HL-60/S4 treated with phorbol 12-myristate 13-acetate at 8.2 ng/mL for 4 days and 3 days (cell line): ENCODE measurements around the gene HGFAC.

ENCODE experiments used
- in situ Hi-C: fragments of 300-500 bp; cut with MboI; formaldehyde crosslinking; loops from 2 replicates; pipeline ENCODE4 v1.15.0; 2022; ENCODE audit warnings: low sequenced_read_pairs

HGFAC gene

DNA sequence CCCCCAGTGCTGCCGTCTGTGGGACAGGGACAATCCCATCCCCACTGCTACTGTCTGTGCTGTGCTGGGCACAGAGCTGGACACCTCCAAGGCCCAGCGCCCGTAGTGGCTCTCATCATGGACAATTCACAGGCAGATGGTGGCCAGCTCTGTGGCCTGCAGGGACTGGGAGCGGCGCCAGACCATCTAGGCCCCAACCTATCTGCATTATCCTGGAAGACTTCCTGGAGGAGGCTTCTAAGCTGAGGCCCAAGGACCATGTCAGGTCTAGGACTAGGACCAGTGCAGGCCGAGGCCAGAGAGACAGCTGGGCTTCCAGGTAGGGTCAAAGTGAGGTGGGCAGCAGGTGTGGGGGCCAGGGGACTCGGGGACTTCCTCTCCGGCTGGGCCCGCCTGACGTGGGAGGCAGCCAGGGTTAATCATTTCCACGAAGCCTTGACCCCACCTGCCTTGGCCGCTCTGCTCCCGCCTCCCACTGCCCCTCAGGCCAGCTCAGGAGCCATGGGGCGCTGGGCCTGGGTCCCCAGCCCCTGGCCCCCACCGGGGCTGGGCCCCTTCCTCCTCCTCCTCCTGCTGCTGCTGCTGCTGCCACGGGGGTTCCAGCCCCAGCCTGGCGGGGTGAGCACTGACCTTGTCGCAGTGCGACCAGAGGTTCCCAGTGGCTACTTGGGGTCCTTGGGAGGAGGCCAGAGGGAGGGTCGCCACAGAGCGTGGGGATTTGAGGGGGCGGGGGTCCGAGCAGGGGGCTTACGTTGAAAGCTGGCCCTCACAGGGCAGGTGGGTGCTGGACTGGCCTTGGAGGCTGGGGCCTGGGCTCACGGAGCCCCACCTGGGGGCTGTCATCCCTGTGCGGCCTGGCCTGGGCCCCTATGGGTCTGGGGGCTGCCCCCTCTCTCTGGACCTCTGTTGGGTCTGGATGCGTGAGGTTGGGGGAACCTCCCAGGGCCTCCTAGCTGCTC lies at the start of gene HGFAC:
HGFAC (plus strand) TSS at position 468 of the 959 bp plus-strand sequence; CDS start at position 502, 34 bp downstream.
- in situ Hi-C loops, result loop anchor here (10.0 kb wide), 1 partner anchor 97 kb away; no protein-coding TSS in a partner anchor

- in situ Hi-C loops, result no loop called here
These were observed 49.4 kb upstream of the HGFAC start for GRCh38 chr4:3392321-3392720.

- in situ Hi-C loops, result no loop called here
These were observed 48.6 kb upstream of the HGFAC start for GRCh38 chr4:3393171-3393570.

GRCh38 chr4:3396600-3396999 lies 45.2 kb upstream of the HGFAC start:
- in situ Hi-C loops, result no loop called here

DNA sequence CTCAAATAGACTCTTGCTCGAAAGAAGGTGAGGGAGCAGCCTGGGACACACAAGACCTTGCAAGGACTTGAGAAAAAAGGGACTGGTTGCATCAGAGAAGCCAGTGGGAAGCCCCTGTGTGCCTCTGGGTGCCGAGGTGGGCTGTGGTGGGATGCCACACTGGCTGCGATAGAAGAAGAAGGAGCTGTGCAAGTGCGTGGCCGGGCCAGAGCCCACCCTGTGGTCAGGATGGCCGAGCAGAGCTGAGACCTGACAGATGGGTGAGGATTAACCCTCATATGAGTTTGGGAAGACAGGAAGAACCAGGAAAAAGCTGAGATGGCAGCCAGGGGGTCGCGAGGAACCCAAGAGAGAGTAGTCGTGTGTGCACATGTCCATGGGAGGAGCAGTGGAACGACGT lies 44.6 kb upstream of the HGFAC start:
- in situ Hi-C loops, result no loop called here

DNA sequence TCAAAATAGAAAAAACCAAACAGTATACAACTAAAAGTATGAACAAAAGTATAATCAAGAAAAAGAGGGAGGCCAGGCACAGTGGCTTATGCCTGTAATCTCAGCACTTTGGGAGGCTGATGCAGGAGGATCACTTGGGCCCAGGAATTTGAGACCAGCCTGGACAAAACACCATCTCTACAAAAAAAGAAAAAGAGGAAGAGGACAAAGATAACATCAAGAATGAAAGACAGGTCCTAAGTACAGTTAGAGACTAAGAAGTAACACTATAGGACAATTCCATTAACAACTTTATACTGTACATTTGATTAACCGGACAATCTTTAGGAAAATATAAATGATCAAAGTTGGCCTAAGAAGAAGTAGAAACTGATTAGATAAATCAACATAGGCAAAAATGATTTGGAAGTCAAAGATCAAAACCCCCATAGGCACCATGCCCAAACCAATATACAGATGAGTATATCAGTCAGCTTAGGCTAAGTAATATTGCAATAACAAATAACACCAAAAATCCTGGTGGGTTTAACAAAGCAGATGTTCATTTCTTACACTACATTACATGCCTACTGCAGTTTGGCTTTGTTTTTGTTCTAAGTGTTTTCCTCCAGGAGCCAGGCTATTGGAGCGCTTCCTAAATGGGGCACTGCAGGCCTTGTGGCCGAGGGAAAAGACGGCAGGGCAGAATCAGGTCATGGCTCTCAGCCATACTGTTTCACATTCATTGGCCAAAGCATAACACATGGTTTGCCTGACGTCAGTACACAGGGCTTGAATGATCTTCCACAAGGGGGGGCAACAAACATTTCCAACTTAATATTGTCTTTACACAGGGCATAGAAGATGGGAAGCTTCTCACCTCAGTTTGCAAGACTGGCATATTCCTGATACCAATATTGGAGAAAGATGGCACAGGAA lies 42.2 kb upstream of the HGFAC start:
- in situ Hi-C loops, result no loop called here

DNA sequence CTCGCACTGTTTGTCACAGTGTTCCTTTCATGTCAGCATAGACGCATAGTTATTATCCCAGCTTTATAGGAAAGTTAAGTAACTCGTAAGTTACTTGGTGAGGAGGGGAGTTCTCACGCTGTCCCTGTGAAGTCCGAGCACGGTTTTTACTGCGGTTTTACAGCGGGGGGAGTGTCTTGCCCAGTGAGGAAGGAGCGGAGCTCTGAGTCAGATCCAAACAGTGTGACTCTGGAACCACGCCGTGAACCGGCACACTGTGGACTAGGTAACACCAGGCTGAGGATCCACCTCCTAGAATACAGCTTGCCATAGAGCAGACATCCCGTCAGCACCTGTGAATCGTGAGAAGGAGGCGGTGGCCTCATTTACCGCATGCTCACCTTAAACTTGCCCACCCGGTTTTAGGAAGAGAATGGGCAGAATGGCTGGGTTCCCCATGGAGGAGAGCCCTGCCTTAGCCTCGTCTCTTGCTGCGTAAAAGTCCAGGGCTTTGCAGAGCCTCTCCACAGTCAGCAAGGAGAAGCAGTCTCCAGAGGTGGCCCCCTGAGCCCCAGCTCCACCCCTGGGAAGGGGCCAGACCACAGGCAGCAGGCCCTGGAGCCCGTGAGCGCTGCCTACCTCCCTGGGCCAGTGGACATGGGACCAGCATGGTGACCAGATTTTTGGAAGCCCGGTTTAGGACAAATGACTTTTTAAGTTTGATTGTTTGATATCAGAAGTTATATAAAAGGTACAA lies 40.2 kb upstream of the HGFAC start:
- in situ Hi-C loops, result no loop called here

DNA sequence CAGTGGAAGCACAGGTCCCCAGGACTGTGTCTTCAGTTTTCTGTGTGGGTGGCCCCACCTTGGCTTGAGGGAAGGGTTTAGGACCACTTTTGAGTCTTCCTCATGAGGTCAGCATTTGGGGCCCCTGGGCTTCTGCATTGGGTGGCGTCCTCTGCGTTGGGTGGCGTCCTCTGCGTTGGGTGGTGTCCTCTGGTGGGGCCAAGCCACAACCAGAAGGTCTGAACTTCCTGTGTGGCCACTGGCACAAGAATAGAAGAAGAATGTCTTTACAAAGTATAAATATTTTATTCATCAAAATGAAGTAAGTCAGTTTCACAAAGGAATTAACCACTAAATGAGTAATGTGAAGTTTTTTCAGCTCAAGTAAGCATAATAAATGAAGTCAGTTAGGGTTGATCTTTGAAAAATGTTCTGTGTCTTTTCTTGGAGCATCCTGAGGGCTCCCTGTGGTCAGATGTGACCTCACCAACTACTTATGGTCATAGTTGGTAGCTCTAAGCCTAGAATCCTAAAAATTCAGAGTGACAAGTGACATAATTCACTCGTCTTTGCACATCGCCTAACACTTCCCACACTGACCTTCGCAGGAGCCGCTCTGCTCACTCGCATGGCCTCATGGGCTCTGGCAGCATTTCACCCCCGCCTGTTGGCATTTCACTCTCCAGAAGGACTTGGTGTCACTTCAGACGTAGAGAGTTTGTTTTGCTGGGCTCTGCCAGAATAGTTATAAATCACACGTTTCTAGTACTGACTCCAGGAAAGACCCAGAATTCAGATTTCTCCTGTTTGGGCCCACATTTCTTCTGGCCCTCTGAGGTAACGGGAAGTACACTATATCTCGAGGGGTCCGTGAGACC lies 39.0 kb upstream of the HGFAC start:
- in situ Hi-C loops, result no loop called here

DNA sequence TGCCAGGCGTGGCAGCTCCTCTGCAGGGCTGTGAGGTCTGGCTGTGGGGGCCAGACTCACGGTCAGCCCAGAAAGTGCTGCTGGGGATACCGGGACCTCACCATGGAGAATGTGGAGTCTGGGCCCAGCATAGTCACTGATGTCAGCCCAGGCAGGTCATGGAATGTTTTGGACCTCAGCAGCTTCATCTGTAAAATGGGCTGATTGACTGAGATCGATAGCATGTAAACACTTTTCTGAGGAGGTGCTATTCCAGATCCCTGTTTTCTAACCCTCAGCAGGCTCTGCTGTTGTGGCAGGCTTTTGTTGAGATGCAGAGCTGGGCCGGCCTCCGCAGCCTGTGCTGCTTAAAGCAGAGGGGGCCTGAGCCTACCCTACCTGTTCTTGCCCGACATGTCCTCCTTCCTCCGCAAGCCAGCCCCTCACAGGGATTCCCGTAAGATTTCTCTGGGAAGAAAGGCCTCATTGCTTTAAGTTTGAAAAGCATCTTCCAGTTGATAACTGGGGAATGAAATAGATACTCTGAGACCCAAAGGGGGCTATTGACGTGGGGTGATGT lies 38.3 kb upstream of the HGFAC start:
- in situ Hi-C loops, result no loop called here

GRCh38 chr4:3404546-3404945 lies 37.2 kb upstream of the HGFAC start:
- in situ Hi-C loops, result no loop called here

DNA sequence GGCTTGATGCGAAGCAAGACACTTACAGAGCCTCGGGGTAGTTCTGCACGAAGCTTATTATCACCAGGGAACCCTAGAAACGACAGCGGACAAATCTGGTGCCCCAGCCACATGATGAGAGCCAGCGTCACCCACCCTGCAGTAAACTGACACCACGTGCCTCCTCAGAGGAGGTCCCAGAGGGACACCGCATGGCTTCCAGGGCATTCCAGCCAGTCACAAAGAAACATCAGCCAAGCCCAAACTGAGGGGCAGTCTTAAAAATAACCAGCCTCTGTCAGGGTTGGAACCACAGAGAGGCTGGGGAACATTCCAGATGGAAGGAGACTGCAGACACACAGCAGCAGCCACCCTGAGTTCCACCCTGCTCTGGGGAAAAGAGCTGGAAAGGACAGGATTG lies 36.6 kb upstream of the HGFAC start:
- in situ Hi-C loops, result no loop called here

DNA sequence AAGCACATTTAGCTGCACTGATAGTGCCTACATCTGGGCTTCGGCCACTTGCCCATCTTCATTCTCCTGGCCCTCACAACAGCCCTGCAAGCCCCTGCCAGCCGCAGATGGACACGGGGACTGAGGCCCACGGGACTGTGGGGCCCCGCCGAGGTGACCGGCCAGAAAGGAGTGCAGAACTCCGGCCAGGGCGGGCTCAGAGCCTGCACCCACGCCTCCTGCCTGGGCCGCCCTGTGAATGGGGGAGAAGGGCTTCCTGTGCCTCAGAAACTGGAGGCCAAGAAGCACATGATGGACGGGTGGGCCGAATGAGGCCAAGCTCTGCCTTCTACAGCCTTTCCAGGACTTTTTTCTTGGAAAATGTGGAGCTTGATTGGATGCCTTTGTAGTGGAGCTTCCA lies 35.7 kb upstream of the HGFAC start:
- in situ Hi-C loops, result no loop called here

- in situ Hi-C loops, result no loop called here
These were observed 35.3 kb upstream of the HGFAC start for GRCh38 chr4:3406431-3406830.

DNA sequence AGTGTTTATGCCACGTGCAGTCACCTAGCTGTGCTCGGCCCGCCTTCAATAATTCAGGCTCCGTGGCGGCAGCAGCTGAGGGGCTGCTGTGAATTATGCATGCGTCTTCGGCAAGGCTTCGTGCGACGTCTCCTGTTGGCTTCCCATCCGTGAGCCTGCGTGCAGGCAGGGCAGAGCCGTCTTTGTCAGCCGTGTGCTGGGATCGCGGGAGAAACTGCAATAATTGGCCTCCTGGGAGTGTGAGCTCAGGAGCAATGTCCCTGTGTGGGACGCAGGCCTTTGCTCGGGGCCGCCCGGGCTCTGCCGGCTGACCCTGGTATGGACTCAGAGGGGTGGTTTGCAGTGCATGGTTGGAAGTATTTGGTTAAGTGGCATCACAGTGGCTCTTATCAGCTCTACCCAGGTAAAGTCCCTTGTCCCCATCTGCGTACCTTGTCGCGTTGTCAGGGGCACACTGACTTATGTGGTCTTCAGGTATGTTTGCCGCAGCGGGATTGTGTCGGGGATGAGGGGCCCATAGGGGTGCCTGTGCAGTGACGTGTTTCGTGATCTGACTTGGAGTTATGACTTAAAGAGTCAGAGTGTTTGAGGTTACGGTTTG lies 34.5 kb upstream of the HGFAC start:
- in situ Hi-C loops, result no loop called here

GRCh38 chr4:3407930-3408792 lies 33.6 kb upstream of the HGFAC start:
- in situ Hi-C loops, result no loop called here

GRCh38 chr4:3408793-3409330 lies 32.9 kb upstream of the HGFAC start:
- in situ Hi-C loops, result no loop called here

GRCh38 chr4:3409571-3410091 lies 32.1 kb upstream of the HGFAC start:
- in situ Hi-C loops, result no loop called here
